Heart right ventricle (tissue), 16 donors: ENCODE measurements around the gene CRYGD. TPM values are rescaled to one million over a fixed set of nuclear protein-coding genes. Genes with fewer than 3 reads are reported as not detected.

Source experiments
- ATAC-seq, 8 donors: fragments of 200-7000 bp; cut with Tn5 transposase; one replicate each; pipeline ENCODE4 v1.9.1; 2020; ENCODE audit warnings: mild to moderate bottlenecking in 8 of 8, moderate library complexity in 8 of 8, moderate number of reproducible peaks in 1 of 8
- DNase-seq, 2 donors: peaks; one replicate each; pipeline ENCODE4 v3.0.0-alpha.2; 2020
- H3K27ac ChIP-seq, 10 donors: fragments of 200-600 bp; sonication (generic) in 2 of 10; one replicate each; pipeline versions ENCODE4 v1.5.0 to v1.8.0; 2020 to 2022; ENCODE audit warnings: mild to moderate bottlenecking in 3 of 10
- H3K27me3 ChIP-seq, 7 donors: fragments of 200-600 bp; one replicate each; pipeline ENCODE4 v1.8.0; 2021 to 2022; ENCODE audit warnings: mild to moderate bottlenecking in 2 of 7
- H3K36me3 ChIP-seq, 9 donors: fragments of 200-600 bp; sonication (generic) in 1 of 9; one replicate each; pipeline versions ENCODE4 v1.5.0 to v1.8.0; 2020 to 2022; ENCODE audit warnings: mild to moderate bottlenecking in 2 of 9
- H3K4me1 ChIP-seq, 9 donors: fragments of 200-600 bp; sonication (generic) in 1 of 9; one replicate each; pipeline versions ENCODE4 v1.5.0 to v1.8.0; 2020 to 2022; ENCODE audit warnings: mild to moderate bottlenecking in 4 of 9
- H3K4me3 ChIP-seq, 10 donors: fragments of 200-600 bp; sonication (generic) in 2 of 10; one replicate each; pipeline versions ENCODE4 v1.5.0 to v1.8.0; 2020 to 2022; ENCODE audit warnings: mild to moderate bottlenecking in 7 of 10, moderate library complexity in 2 of 10
- H3K9me3 ChIP-seq, 11 donors: fragments of 200-600 bp in 10 of 11; sonication (generic) in 2 of 11; one replicate each; pipeline versions ENCODE4 v1.5.0 to v1.8.0; 2013 to 2022; ENCODE audit warnings: mild to moderate bottlenecking in 2 of 11, control low read depth in 1 of 11, moderate library complexity in 1 of 11
- WGBS, 2 donors: extraction: QIAGEN DNeasy Blood & Tissue Kit; methylation state at CpG; one replicate each; pipeline ENCODE4 v1.1.7; 2013; ENCODE audit warnings: inconsistent platforms in 1 of 2; 5-methylcytosine and 5-hydroxymethylcytosine counted together
- intact Hi-C, 10 donors: fragments of 100-400 bp; cut with DNase I; formaldehyde crosslinking; loops; one replicate each; pipeline versions ENCODE4 v1.11.1 to v1.14.2; 2022
- polyA plus RNA-seq, 2 donors: library from polyadenylated mRNA; stranded (reverse); fragments of 200-250 nt; gene quantifications; one replicate each; pipeline ENCODE4 v1.2.3, GENCODE V29; 2013
- total RNA-seq, 10 donors: library from RNA; stranded (reverse); fragmentation: NEBNext Ultra II Directional in 3 of 10; extraction: Animal tissue kit (Norgen Biotek cat#: 25700) in 3 of 10; gene quantifications; one replicate each; pipeline versions ENCODE4 v1.2.1 to v1.2.4, GENCODE V29; 2021 to 2023
- TF ChIP-seq, protein P1 (sequence below), 9 donors: fragments of 200-600 bp; sonication (generic) in 2 of 9; IDR thresholded peaks; one replicate each; pipeline versions ENCODE4 v1.5.0 to v1.8.0; 2021 to 2022; ENCODE audit warnings: antibody characterized with exemption in 9 of 9, mild to moderate bottlenecking in 5 of 9, moderate library complexity in 1 of 9
- donor health status: Arrhythmogenic right ventricular cardiomyopathy.
- donor health status: ischemic (EF 13 %, LVEDD 7.1; RV severe dilation, severe dysfunction).
- donor health status: healthy with polysubstance abuse.
- donor health status: DM: no; HTN: yes; CAD: no.
- donor health status: DM: no; HTN: no; CAD: no.
- donor health status: ischemic (EF 25% LVEDD 6.9; RV normal size, moderate dysfunction).
- donor health status: ischemic (EF 25% LVEDD 5.7; RV mildly dilated, moderate dysfunction).
- donor health status: healthy.
- donor health status: DM: yes; HTN: yes; CAD: no.
- donor health status: Ischemic cardiomyopathy.
- donor health status: ischemic (EF 35%, LVEDD 5.7; RV mildly dilated, moderate dysfunction).
- donor health status: nonischemic (EF 11% LVEDD 7.7; RV severe dilation, severe dysfunction).
- donor health status: DM: yes; HTN: yes; CAD: no.
- donor health status: PGD.
- donor health status: ischemic (EF 29% LVEDD 5.4; RV normal size, mild dysfunction).
- donor health status: nonischemic (EF 23%, LVEDD 6.1; RV moderate dilation, normal function).

CRYGD gene
- total and polyA plus RNA-seq, 12 donors, result not detected

DNA sequence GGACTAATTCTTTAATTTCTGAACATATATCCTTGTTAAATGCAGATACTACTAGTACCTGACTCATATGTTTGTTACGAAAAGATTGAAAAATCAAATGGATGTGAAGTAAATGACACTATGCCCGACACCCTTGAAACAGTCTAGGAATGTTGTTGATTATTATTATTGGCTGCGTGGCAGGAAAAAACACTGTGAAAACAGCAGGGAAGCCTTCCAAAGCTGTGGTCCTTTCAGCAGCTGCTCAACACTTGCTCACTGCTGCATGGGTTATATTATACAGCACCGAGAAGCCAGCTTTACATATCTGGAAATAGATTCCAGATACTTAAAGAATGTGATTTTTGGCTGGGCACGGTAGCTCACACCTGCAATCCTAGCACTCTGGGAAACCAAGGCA is 26.5 kb downstream of the CRYGD start:
- peaks cover 0 to 7% (median 0%) of the 10 kb centered on the region in 7 donors for H3K27me3 ChIP-seq
- peaks cover 0 to 11% (median 3%) of the 10 kb centered on the region in 9 donors for H3K4me1 ChIP-seq
- intact Hi-C loops, result no loop called here
- TF ChIP-seq, protein P1, sequence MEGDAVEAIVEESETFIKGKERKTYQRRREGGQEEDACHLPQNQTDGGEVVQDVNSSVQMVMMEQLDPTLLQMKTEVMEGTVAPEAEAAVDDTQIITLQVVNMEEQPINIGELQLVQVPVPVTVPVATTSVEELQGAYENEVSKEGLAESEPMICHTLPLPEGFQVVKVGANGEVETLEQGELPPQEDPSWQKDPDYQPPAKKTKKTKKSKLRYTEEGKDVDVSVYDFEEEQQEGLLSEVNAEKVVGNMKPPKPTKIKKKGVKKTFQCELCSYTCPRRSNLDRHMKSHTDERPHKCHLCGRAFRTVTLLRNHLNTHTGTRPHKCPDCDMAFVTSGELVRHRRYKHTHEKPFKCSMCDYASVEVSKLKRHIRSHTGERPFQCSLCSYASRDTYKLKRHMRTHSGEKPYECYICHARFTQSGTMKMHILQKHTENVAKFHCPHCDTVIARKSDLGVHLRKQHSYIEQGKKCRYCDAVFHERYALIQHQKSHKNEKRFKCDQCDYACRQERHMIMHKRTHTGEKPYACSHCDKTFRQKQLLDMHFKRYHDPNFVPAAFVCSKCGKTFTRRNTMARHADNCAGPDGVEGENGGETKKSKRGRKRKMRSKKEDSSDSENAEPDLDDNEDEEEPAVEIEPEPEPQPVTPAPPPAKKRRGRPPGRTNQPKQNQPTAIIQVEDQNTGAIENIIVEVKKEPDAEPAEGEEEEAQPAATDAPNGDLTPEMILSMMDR (IDR thresholded peaks at IDR 0.05), result no peak
- no peak for DNase-seq
- no peaks in the 10 kb centered on the region for H3K9me3 ChIP-seq
- 19 to 37% methylated on average over 5 of the region's 5 CpGs for WGBS, 2 donors
- H3K27ac ChIP-seq, result no peak overlapping the region
- H3K4me3 ChIP-seq, result no peak overlapping the region
- peak in 4 of 8 donors; percentile 35 to 66 (median 51) for ATAC-seq
- no peaks in the 10 kb centered on the region for H3K36me3 ChIP-seq

DNA sequence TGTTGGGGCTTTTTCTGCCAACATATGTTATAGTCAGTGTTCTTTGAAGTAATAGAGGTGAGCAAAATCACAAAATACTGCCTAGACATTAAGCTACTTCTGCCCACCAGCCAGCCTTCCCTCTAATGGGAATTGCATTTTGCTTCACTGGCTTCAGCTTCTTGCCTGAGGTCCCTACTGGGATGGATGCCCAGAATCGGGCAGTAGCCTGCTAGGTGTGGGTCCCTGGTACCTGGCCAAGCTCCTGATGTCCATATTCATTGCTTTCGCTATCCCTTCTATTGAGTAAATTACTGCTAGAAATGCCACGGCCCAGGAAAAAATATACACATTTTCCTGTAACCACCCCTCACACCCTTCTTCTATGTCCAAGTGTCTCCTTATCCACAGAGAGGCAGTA is 27.0 kb downstream of the CRYGD start:
- H3K4me3 ChIP-seq, result no peak overlapping the region
- ATAC-seq, result no peak
- TF ChIP-seq, protein P1 (IDR thresholded peaks at IDR 0.05), result no peak
- H3K4me1 ChIP-seq, result peaks cover 0 to 11% (median 3%) of the 10 kb centered on the region in 9 donors
- H3K27me3 ChIP-seq, result peaks cover 0 to 7% (median 0%) of the 10 kb centered on the region in 7 donors
- no peaks in the 10 kb centered on the region for H3K36me3 ChIP-seq
- DNase-seq, result no peak
- intact Hi-C loops, result no loop called here
- no peak overlapping the region for H3K27ac ChIP-seq
- 27 to 53% methylated on average over 3 of the region's 3 CpGs for WGBS, 2 donors
- no peaks in the 10 kb centered on the region for H3K9me3 ChIP-seq

DNA sequence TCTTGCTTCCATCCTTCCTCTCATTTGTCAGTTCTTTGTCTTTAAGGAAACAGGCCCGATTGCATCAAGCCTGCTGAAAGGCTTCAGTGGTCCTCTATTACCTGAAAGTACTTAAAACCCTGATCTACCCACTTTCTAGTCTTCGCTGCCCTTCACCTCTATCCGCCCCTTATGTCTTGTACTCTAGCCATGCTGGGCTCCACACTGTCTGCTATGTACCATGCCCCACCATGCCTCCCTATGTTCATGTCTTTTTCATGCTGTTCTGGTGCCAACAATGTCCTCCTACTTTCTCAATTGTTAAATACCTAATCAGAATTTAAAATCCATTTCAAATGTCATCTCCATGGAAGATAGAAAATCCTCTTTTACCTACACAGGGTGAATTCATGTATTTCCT is 28.2 kb downstream of the CRYGD start:
- no peak overlapping the region for H3K4me3 ChIP-seq
- H3K9me3 ChIP-seq, result no peaks in the 10 kb centered on the region
- 74 to 76% methylated on average over 3 of the region's 3 CpGs for WGBS, 2 donors
- intact Hi-C loops, result no loop called here
- H3K27me3 ChIP-seq, result peaks cover 0 to 7% (median 0%) of the 10 kb centered on the region in 7 donors
- TF ChIP-seq, protein P1 (IDR thresholded peaks at IDR 0.05), result no peak
- H3K27ac ChIP-seq, result no peak overlapping the region
- no peak for ATAC-seq
- H3K4me1 ChIP-seq, result peaks cover 0 to 11% (median 0%) of the 10 kb centered on the region in 9 donors
- DNase-seq, result no peak
- no peaks in the 10 kb centered on the region for H3K36me3 ChIP-seq

DNA sequence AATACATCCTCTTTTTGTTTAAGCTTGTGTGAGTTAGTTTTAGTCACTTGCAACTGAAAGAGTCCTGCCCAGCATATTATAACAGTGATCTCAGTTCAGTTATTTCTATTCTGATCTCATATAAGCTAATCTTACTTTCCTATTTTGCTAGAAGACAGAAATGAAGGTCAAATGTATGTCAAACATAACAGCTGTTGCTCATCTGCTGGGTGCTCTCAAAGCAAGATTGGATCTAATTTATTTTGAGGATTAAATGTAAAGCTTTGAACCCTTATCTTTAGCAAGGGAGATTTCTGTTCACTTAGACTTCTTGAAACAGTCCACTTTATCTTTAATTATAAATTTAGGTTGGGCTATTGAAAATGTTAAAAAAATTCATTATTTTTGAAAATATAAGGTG is 31.2 kb downstream of the CRYGD start:
- Histone ChIP-seq H3K27ac (no peak overlapping the region), H3K4me1 (peaks cover 0 to 9% (median 0%) of the 10 kb centered on the region in 9 donors), H3K4me3 (no peak overlapping the region), H3K27me3 (no peaks in the 10 kb centered on the region), H3K9me3 (peaks cover 0 to 10% (median 0%) of the 10 kb centered on the region in 11 donors), H3K36me3 (no peaks in the 10 kb centered on the region)
- TF ChIP-seq, protein P1 (IDR thresholded peaks at IDR 0.05), result no peak
- DNase-seq (no peak), ATAC-seq (no peak)
- intact Hi-C loops, result no loop called here
